Osteocyte (in vitro differentiated cells): ENCODE measurements around the gene KLF9. TPM values are rescaled to one million over a fixed set of nuclear protein-coding genes. Genes with fewer than 3 reads are reported as not detected.

ENCODE experiments used
- DNase-seq: peaks from one replicate; pipeline ENCODE4 v3.0.0; 2021; ENCODE audit warnings: mixed read lengths; ENCODE audit not compliant: unreplicated experiment; ENCODE audit errors: extremely low spot score
- H3K27ac Mint-ChIP-seq: one replicate; pipeline ENCODE4 v1.8.0; 2021; ENCODE audit warnings: mild to moderate bottlenecking, mixed read lengths; ENCODE audit not compliant: unreplicated experiment
- H3K27me3 Mint-ChIP-seq: one replicate; pipeline ENCODE4 v1.8.0; 2021; ENCODE audit warnings: mixed read lengths; ENCODE audit not compliant: unreplicated experiment
- H3K36me3 Mint-ChIP-seq: one replicate; pipeline ENCODE4 v1.8.0; 2021; ENCODE audit warnings: mixed read lengths; ENCODE audit not compliant: unreplicated experiment
- H3K4me1 Mint-ChIP-seq: one replicate; pipeline ENCODE4 v1.8.0; 2021; ENCODE audit warnings: mixed read lengths; ENCODE audit not compliant: unreplicated experiment
- H3K4me3 Mint-ChIP-seq: one replicate; pipeline ENCODE4 v1.8.0; 2021; ENCODE audit warnings: mild to moderate bottlenecking, moderate library complexity, mixed read lengths; ENCODE audit not compliant: unreplicated experiment
- H3K9me3 Mint-ChIP-seq: one replicate; pipeline ENCODE4 v1.8.0; 2021; ENCODE audit warnings: mixed read lengths; ENCODE audit not compliant: unreplicated experiment
- CTCF ChIP-seq: fragments of 200-600 bp; sonication (generic); IDR thresholded peaks from 2 replicates; pipeline ENCODE4 v1.5.0; 2021; ENCODE audit warnings: antibody characterized with exemption, mild to moderate bottlenecking, moderate library complexity
- total RNA-seq: library from RNA; stranded (reverse); gene quantifications from 2 replicates; pipeline ENCODE4 v1.2.1, GENCODE V29; 2021

The KLF9 gene
- total RNA-seq, 1 donor from 2014 or later, result 85.3 TPM

- H3K9me3 Mint-ChIP-seq, result peaks cover 6% of the 10 kb centered on the region
- no peak for TF ChIP-seq CTCF
- H3K4me3 Mint-ChIP-seq, result no peak overlapping the region
- no peaks in the 10 kb centered on the region for H3K36me3 Mint-ChIP-seq
- DNase-seq, result no peak
- H3K27me3 Mint-ChIP-seq, result no peaks in the 10 kb centered on the region
- H3K4me1 Mint-ChIP-seq, result peaks cover 4% of the 10 kb centered on the region
- H3K27ac Mint-ChIP-seq, result no peak overlapping the region
Observed at GRCh38 chr9:70448919-70449318, 34.5 kb upstream of the KLF9 start.

GRCh38 chr9:70444904-70445303, 30.4 kb upstream of the KLF9 start:
- DNase-seq, result no peak
- no peaks in the 10 kb centered on the region for H3K36me3 Mint-ChIP-seq
- H3K4me1 Mint-ChIP-seq, result peaks cover 14% of the 10 kb centered on the region
- peaks cover 6% of the 10 kb centered on the region for H3K9me3 Mint-ChIP-seq
- no peak for TF ChIP-seq CTCF
- no peaks in the 10 kb centered on the region for H3K27me3 Mint-ChIP-seq
- H3K4me3 Mint-ChIP-seq, result no peak overlapping the region
- peak overlapping the region; percentile 38 for H3K27ac Mint-ChIP-seq

GRCh38 chr9:70442328-70442848, 27.9 kb upstream of the KLF9 start:
- no peak for DNase-seq
- H3K4me1 Mint-ChIP-seq, result peaks cover 33% of the 10 kb centered on the region
- TF ChIP-seq CTCF, result no peak
- no peaks in the 10 kb centered on the region for H3K27me3 Mint-ChIP-seq
- no peaks in the 10 kb centered on the region for H3K36me3 Mint-ChIP-seq
- no peaks in the 10 kb centered on the region for H3K9me3 Mint-ChIP-seq
- H3K4me3 Mint-ChIP-seq, result no peak overlapping the region
- H3K27ac Mint-ChIP-seq, result no peak overlapping the region

GRCh38 chr9:70441622-70442021, 27.2 kb upstream of the KLF9 start:
- Mint-ChIP-seq H3K4me1 (peaks cover 40% of the 10 kb centered on the region), H3K27ac (no peak overlapping the region), H3K4me3 (no peak overlapping the region), H3K36me3 (no peaks in the 10 kb centered on the region), H3K9me3 (no peaks in the 10 kb centered on the region), H3K27me3 (no peaks in the 10 kb centered on the region)
- no peak for DNase-seq
- TF ChIP-seq CTCF, result no peak

- H3K4me1 Mint-ChIP-seq, result peaks cover 53% of the 10 kb centered on the region
- H3K9me3 Mint-ChIP-seq, result no peaks in the 10 kb centered on the region
- DNase-seq, result no peak
- peak overlapping the region; percentile 85 for H3K27ac Mint-ChIP-seq
- H3K27me3 Mint-ChIP-seq, result no peaks in the 10 kb centered on the region
- H3K36me3 Mint-ChIP-seq, result no peaks in the 10 kb centered on the region
- TF ChIP-seq CTCF, result no peak
- H3K4me3 Mint-ChIP-seq, result no peak overlapping the region
Observed at GRCh38 chr9:70439991-70440706, 25.7 kb upstream of the KLF9 start.
